Ovary (tissue), 3 donors: ENCODE data around the gene PPM1E.

Experiments used
- CTCF ChIP-seq, 3 donors: fragments of 450-650 bp in 2 of 3; fragments of 200-600 bp in 1 of 3; IDR thresholded peaks; one replicate each; pipeline versions ENCODE4 v1.5.1 to v1.8.0; 2016 to 2022; ENCODE audit warnings: antibody characterized with exemption in 3 of 3, mild to moderate bottlenecking in 1 of 3
- EP300 ChIP-seq: sonication (generic); formaldehyde crosslinking; IDR thresholded peaks from one replicate; pipeline ENCODE4 v1.6.1; 2017; ENCODE audit warnings: antibody characterized with exemption
- POLR2A ChIP-seq: fragments of 450-650 bp; IDR thresholded peaks from one replicate; pipeline ENCODE4 v1.6.1; 2017; ENCODE audit warnings: antibody characterized with exemption, mild to moderate bottlenecking, moderate library complexity
- donor health status: DM: no; HTN: no; CAD: no.

GRCh38 chr17:58808609-58809563 lies 53.2 kb downstream of the PPM1E start:
- TF ChIP-seq EP300 (no peak), CTCF (IDR thresholded peaks at IDR 0.05) (no peak), POLR2A (no peak)
